HG02885 (cell line): Measurements from ENCODE around the gene CYP26B1.

Experiments
- ATAC-seq: cut with Tn5 transposase; IDR thresholded peaks from one replicate; pipeline ENCODE4 v1.9.1; 2021; ENCODE audit warnings: mild to moderate bottlenecking; ENCODE audit not compliant: unreplicated experiment, poor library complexity

CYP26B1 gene

DNA sequence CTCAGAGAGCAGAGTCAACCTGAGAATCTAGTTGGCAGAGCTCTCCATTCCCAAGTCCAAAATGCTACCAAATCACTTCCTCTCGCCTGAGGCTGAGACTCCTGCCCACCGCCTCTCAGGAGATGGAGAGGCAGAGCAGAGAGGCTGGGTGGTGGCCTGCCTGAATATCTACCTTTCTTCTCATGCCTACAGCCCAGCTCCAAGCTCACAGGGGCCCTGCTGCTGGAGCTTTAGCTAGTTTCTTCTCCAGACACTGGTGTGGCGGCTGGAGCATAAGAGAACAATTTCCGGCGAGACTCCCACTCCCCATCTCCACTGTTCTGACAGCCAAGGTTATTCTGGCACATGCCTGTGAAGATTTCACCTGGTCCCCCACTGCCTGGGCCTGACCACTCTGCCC is 8.1 kb upstream of the CYP26B1 start:
- no peak for ATAC-seq

DNA sequence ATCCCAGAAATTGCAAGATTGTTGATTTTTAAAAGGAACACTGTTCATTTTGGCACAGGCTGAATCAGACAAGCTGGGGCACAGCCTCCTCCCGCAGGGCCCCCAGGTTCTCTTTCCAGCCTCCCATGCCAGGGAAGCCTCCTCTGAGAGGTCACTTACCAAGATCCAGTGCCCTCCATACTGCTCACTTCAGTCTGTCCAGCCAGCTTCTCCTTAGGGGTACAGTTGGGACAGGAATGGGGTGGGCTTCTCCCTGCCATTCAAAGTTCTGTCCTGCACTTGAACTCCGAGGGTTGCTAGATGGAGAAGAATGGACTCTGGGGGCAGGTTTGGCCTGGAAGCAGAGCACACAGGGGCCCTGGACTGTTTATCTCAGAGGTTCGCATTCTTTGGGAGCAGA is 7.5 kb upstream of the CYP26B1 start:
- ATAC-seq = no peak

DNA sequence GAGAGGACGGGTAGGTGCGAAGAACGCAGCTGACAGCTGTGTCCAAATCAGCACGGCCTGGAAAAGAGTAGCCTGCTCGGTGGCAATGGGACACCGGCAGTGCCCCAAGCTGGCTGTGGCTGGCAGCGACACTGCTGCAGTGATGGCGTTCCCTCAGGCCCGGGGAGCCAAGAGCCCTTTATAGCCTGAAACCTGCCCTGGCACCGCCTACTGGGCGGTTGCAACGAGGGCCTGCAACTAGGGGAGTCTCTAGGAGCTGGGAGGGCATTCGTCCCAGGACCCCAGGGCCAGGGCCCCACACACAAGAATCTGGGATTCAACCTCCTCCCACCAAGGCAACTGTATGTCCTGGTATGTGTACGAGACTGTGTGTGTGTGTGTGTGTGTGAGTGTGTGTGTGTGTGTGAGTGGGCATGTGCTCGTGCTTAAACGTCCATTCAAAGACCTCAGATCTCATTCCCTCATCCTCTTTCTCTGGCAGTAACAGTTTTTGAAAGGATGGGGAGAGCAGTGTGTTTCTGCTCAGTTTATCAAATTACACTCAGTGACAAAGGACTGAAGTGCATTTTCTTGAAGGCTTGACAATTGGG is 6.8 kb upstream of the CYP26B1 start:
- no peak for ATAC-seq

DNA sequence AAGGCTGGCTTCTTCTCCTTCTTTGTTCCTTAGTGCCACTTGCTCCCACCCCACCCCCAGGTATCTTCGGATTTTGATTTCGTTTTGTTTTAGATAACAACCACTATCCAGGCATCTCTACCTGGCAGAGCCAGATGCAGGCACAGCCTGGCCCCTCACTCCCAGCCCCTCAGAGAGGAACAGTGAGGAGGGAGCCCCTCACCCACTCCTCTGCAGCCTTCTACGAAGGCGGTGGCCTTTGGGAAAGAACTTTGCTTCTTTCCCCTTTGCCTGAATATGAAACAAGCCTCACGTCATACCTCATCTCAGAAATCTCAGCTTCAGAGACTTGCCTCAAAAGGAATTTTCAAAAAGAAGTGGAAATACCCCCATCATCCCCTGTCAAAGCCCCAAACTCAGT is 6.3 kb upstream of the CYP26B1 start:
- no peak for ATAC-seq

DNA sequence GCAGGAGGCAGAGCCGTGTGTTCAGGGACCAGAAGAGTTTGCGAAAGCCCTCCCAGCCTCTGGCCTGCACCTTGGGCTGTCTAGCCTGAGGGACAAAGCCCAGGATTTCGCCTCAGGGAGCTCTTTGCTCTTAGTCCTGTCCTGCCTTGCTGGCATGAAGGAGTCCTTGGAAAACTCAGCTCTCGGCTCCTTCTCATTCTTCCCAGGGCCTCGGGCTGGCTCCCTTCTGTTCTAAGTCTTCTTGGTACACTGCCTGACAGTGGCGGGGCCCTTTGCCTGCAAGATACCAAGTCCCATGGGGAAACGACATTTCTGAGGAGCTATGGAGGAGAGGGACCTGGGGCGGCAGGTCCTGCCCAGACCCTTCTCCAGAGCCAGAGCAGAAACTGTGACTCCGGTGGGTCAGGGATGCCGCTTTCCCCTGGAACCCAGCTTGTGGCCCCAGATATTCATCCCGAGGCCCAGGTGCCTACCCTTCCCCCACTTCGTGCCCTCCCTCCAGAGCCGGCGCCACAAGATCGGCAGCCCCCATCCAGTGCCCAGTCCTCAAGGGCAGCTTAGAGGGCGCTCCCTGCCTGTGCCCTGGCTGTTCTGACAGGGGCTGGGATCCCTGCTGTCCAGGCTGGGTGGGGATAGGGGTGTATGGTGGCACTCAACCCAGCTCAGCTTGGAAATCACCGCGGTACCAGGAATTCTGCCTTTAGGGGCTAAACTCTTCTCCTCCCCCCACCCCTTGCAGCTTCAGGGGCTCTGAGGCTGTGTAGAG is 5.5 kb upstream of the CYP26B1 start:
- ATAC-seq = no peak

DNA sequence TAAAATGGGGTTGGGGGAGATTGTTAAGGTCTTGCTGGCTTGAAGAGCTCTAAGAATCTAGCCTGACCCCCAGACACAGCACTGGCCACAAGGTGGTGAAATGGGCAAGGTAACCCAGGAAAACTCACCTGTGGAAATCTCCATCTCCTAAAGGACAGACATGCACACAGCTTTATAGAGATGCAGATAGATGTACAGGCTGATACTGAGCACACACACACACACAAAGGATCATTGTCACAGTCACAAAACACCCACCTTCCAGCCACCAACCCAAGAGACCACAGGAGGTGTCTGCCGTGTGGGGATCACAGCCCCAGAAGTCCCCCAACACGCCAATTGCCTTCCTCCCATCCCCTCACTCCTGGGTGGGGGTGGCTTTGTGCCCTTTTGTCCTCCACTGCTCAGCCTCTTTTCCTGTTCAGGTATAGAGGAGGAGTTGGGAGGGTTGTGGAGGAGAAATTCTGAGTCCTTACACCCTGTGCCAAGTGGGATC is 3.2 kb upstream of the CYP26B1 start:
- no peak for ATAC-seq

DNA sequence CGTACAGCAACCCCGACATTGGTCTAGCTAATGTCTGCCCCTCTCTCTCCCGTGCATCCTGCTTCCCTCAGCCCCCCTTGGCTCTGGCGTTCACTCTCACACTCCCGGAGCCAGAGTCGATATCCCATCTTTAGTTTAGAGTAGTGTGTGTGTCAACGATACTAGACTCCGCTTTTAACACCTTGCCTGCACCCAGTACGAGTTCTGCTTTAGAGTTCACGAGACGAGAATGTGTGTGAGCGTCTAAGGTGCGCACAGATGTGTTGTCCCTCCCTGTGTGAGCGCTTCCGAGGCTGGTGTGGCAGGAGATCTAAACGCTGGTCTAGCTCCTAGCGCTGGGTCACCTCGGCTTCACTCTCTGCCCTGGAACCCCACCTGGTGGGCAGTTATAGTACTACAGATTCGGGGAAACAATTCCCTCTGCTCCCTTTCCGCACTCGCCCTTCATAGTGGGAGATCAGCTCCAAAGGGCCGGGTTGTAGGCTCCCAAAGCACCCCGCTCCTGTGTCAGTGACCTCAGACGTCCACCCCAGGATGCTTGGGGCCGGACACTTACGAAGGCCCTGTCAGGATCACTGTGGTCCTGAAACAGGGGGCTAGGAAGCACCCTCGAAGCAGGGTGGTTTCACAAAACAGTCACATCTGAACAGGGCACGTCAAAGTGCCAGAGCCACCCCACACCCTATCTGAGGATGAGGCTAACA is 2.6 kb upstream of the CYP26B1 start:
- peak; percentile 86 for ATAC-seq

DNA sequence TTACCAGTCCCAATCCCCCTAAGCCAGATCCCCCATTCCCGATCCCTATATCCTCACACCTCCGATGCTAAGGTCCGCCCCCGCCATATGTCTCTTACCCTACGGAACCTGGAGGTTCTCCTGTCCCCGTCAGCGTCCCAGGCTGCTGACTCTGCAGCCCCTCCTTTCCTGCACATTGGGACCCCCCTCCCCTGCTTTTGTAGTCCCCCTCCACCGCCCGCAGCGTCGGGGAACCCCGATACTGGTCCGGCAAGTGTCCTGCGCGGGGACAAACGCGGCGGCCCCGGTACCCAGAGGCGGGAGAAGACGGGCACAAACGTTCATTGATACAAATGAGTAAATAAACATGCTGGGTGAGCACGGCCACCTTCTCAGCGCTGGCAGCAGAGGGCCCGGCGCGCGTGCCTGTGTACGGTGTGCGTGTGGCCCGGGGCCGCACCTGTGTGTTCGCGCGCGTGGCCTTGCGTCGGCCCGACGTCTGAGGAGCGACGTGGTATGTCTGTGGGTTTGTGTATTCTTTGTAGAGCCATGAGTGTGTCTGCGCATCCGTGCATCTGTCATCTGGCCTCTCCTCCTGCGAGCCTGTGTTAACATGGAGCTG is 2.0 kb upstream of the CYP26B1 start:
- peak; percentile 1 for ATAC-seq

DNA sequence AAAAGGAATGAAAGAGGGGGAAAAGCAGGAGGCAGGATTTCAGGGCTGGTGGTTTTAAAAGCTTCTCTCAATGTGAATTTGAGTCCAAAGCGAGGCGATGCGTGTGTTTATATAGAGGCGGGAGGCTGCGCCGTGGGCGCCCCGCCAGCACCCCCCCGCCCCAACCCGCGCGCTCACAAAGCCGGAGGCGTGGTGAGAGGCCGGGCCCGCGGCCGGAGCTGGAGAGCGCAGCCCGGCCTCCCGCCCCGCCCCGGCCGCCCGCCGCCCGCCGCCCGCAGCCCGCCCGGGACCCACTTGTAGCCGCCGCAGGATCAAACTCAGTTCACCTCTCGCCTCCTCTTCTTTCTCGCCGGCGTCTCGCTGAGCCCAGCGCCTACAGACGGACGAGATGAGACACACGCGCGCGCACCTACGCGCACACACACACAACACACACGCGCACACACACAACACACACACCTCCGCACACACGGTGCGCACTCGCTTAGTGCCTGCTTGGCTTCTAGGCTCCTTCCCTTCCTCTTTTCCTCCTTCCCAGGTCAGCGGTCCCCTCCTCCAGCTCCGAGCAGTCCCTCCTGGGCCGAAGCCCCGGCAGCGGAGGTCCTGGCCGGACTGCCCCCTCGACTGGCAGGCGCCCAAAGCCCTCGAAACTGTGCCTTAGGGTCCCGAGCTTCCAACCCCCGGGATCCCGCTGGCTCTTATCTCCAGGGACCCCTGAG is 1.3 kb upstream of the CYP26B1 start:
- ATAC-seq = no peak

DNA sequence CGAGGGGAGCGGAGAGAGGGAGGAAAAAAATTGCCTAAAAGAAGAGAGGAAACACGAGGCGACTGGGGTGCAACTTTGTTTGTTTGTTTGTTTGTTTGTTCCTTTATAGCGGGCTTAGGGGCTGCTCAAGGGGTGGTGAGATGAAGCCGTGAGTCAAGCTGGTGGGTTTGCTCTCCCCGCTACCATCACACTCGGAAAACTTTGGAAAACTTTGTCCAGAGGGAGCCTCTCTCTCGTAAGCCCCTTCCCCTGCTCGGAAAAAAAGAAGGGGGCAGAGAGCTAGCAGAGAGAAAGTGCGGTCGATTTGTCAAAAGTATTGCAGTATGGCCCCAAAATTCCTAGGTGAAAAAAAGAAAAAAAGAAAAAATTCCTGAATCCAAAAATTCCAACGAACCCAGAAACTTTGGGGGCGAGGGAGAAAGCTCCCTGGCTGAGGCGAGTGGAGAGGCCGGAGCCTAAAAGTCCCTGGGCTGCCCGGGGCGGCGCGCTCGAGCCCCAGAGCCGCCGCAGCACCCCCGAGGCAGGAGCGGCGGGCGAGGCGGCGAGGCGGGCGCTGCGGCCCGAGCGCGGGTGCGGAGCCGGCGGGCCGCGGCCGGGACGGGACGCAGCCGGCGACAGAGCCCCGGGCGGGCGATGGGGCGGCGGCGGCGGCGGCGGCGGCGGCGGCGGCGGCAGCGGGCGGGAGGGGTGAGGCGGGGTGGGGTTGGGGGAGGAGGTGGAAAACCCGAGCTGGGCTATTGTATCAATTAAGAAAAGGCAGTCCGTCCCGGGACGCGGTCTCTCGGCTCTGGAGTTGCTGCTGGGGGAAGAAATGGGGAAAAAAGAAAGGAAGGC is 558 bp upstream of the CYP26B1 start:
- ATAC-seq = no peak

DNA sequence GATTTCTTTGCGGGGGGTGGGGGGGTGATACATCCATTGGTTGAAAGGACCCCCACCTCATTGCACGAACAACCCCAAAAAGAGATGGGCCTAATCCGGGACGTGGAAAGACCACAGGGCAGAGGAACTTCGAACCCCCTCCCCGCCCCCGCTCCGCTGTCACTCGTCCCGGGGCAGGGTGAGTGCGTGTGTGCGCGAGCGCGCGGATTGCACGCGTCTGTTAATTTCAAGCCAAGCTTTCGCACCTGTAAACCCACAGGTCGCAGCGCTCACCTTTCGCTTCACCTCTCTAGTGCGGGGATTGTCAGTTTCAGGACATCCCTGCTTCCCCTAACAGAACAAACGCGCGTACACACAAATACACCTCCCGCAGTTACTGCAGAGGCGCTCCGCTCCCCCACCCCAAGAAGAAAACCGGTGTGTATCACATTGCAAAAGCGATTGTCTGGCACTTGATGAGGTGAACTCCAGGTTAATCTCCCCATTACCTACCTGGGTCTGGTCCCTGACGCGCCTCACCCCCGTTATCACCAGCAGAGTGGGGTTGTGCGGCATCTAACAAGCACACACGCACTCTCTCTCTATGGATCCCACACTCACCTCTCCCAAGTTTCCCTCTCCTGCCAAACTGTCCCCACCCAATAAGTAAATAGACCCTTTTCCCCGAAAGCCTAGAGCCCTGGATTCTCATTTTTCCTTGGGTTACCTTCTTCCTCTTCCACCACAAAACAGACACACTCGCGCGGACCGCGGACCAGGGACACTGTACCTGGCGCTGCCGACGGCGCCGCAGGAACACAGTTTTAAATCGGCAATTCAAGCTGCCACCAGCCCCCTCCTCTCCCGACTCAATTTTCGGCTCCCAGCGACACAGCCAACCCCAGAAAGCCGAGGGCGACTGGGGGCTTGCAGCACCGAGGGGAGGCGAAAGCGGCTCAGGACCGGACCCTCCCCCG is 1.0 kb downstream of the CYP26B1 start:
- no peak for ATAC-seq

DNA sequence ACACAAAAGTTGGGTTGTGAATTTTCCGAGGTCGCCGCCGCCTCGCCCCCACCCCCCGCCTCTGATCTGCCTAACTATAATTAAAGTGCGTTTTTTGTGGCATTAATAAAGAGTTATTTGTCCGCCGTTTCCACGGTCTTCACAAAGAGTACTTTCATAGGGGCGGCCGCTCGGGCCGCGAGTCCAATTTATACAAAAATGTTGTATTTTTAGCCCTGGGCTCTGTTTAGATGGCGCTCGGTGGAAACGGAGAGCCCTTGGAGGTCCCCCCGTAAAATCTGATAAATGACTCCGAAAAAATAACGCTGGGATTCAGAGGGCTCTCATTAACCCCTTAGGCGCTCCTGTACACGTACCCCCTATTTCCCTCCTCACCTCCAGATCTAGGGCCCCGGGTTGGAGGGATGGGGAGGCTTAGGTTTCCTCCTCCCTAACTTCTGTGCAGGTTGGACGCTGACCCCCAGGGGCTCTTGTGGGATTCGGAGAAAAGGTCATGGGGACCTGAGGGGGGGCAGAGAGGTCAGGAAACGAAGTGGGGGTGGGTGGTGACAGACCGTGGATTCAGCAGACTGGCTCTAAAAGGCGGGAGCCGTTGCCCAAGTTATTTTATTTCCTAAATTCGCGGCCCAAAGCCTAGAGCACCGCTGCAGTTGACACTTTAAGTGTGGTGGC is 1.9 kb downstream of the CYP26B1 start:
- no peak for ATAC-seq

DNA sequence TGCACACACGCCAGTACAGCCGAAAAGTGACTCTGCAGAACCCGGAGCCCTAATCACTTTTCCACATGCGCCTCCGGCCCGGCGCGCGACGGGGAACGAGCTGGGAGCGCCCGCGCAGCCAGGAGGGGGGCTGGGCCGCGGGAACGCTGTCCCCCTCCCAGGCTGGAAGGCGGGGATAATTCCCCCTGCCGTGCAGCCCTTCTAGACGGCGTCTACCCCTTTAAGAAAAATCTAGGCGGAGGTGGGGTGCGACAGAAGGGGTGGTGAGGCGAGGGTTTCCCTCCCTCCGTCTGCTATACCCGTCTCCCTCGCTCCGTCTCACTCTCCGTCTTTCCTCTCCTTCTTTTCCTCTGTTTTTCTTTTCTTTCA is 2.4 kb downstream of the CYP26B1 start:
- no peak for ATAC-seq

DNA sequence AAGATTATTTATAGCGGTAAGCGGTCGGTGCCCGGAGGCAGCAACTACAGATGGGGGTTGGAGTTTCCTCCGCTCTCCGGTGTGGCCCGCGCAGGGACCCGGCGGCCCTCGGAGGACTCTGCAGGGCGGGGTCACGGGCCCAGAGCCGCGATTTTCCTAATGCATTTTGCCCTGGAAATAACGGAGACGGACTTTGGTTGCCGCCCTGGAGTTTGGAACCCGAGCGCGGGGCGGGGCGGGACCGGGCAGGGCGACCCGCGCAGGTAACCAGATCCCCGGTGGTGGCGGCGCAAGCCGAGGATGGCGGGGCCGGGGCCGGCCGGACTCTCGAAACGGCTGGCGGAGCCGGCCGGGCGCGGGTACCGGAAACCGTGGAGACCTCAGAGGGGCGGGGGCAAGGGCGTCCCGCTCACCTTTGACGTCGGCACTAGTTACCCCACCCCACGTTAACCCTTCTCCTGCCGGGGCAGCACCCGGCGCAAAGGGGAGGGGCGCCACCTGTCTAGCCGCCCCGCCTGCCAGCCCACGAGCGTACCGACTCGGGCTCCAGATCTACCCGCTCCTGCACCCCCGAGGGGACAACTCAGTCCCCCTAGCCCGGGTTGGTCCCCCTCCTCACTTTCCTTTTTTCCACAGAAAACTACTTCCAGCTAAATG is 2.9 kb downstream of the CYP26B1 start:
- no peak for ATAC-seq

DNA sequence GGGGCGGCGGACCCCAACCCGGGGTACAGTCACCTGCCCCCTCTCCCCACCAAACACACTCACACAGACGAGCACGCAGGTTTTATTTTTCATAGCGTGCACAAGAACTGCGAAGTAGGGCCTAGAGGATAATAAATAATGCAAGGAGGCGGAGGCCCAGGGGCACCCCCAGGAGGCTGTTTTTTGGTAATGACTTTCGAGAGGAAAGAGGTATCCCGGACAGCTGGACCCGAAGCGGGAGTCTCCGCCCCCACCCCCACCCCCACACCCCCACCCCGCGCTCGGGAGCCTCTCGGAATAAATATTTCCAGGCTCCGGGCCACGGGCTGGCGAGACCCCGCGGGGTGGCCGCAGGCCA is 3.4 kb downstream of the CYP26B1 start:
- no peak for ATAC-seq

DNA sequence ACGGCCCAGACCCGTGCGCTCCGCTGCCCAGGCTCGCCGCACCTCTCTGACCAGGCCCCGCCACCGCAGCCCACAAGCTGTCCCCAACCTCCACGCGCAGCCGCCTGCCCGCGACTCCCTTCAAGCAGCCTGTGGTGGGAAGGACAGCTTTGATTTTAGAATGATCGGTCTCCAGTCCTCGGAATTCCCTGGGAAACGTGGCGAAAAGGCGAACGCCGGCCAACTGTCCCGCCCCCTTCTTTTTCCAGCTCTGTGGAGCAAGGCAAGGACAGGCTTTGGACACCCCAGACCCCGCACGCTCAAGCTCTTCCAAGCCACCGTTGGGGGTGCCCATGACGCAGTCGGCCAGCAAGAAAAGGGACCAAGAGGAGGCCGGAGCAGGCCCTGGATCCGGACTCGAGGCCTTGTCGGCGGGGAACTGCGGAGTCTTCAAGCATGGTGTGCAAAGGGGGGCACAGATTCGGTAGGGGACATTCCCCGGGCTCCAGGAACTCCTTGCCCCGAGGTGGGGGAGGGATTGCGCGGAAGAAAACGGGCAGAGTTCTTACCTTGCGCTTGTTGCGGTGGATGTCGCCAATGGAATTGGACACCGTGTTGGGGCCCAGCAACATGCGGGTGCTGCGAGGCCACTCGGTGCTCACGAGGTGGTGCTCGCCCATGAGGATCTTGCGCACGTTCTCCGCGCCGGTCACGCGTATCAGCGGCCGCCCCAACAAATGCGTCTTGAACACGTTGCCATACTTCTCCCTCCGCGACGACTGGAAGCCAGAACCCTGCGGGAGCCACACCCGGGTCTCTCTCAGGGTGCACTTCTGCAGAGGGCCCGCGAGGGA is 4.0 kb downstream of the CYP26B1 start:
- no peak for ATAC-seq
